NCI-H187 (cell line): ENCODE measurements around the gene SHANK2.

Experiments used
- DNase-seq, 2 experiments: peaks; one replicate each; lab custom pipeline; 2025; lab: John Stamatoyannopoulos, UW

Gene SHANK2

GRCh38 chr11:71252269-71252769 lies at the start of gene SHANK2:
SHANK2 (minus strand) TSS chr11:71252577; CDS start chr11:71147326, 105,251 bp downstream.
- DNase-seq = no peak

- DNase-seq = no peak
Observed at GRCh38 chr11:71301858-71302533, 49.6 kb upstream of the SHANK2 start.

GRCh38 chr11:71301046-71301857 lies 48.9 kb upstream of the SHANK2 start:
- DNase-seq = no peak

- no peak for DNase-seq
Observed at GRCh38 chr11:71300187-71300586, 47.8 kb upstream of the SHANK2 start.

- no peak for DNase-seq
Observed at GRCh38 chr11:71298761-71299181, 46.4 kb upstream of the SHANK2 start.

- DNase-seq = no peak
Observed at GRCh38 chr11:71298016-71298550, 45.7 kb upstream of the SHANK2 start.

- DNase-seq = no peak
Observed at GRCh38 chr11:71294846-71295600, 42.6 kb upstream of the SHANK2 start.

- DNase-seq = no peak
Observed at GRCh38 chr11:71293961-71294782, 41.8 kb upstream of the SHANK2 start.

GRCh38 chr11:71286701-71287643 lies 34.6 kb upstream of the SHANK2 start:
- no peak for DNase-seq

- DNase-seq = no peak
Observed at GRCh38 chr11:71285111-71285510, 32.7 kb upstream of the SHANK2 start.

GRCh38 chr11:71284525-71285092 lies 32.2 kb upstream of the SHANK2 start:
- DNase-seq = no peak

GRCh38 chr11:71283971-71284441 lies 31.6 kb upstream of the SHANK2 start:
- no peak for DNase-seq

- DNase-seq = no peak
Observed at GRCh38 chr11:71282581-71283351, 30.4 kb upstream of the SHANK2 start.

- no peak for DNase-seq
Observed at GRCh38 chr11:71281831-71282230, 29.5 kb upstream of the SHANK2 start.

- DNase-seq = no peak
Observed at GRCh38 chr11:71281204-71281603, 28.8 kb upstream of the SHANK2 start.

- no peak for DNase-seq
Observed at GRCh38 chr11:71279916-71280645, 27.7 kb upstream of the SHANK2 start.

GRCh38 chr11:71272161-71272560 lies 19.8 kb upstream of the SHANK2 start:
- DNase-seq = no peak
